CD4-positive, alpha-beta T cell (primary cell): ENCODE measurements around the gene MANF. TPM values are rescaled to one million over a fixed set of nuclear protein-coding genes. Genes with fewer than 3 reads are reported as not detected.

ENCODE experiments used
- ATAC-seq: fragments of 200-7000 bp; cut with Tn5 transposase; one replicate; pipeline ENCODE4 v1.10.0; 2022; ENCODE audit warnings: mild to moderate bottlenecking; ENCODE audit not compliant: poor library complexity
- CTCF ChIA-PET: fragments of 350-600 bp; sonication (Branson Sonifier 250); formaldehyde crosslinking; loops from one replicate; lab custom pipeline; 2021; ENCODE audit warnings: antibody characterized with exemption, inconsistent platforms; lab: Charles Lee
- POLR2A ChIA-PET: fragments of 350-600 bp; sonication (Branson Sonifier 250); formaldehyde crosslinking; loops from one replicate; lab custom pipeline; 2021; ENCODE audit warnings: antibody characterized with exemption, inconsistent platforms; lab: Charles Lee
- DNase-seq, 14 experiments: peaks; one replicate each; pipeline ENCODE4 v3.0.0-alpha.2; 2013 to 2020; ENCODE audit warnings: mixed read lengths in 2 of 14
- H3K27ac ChIP-seq, 2 donors: one replicate each; pipeline versions ENCODE4 v1.5.1 to v1.7.0; 2013; ENCODE audit warnings: low read length in 2 of 2, low read depth in 1 of 2, mild to moderate bottlenecking in 1 of 2
- H3K27me3 ChIP-seq, 2 experiments: 1 replicate in 1 of 2; 2 replicates in 1 of 2; pipeline versions ENCODE4 v1.6.1 to v1.7.0; 2013; ENCODE audit warnings: low read length in 2 of 2, control low read depth in 1 of 2, mild to moderate bottlenecking in 1 of 2, moderate library complexity in 1 of 2; ENCODE audit not compliant: insufficient read depth in 2 of 2, control insufficient read depth in 1 of 2
- H3K36me3 ChIP-seq: one replicate; pipeline ENCODE4 v1.6.1; 2013; ENCODE audit warnings: low read length, control low read depth; ENCODE audit not compliant: insufficient read depth
- H3K4me1 ChIP-seq: one replicate; pipeline ENCODE4 v1.6.1; 2013; ENCODE audit warnings: low read length, control low read depth; ENCODE audit not compliant: insufficient read depth
- H3K4me3 ChIP-seq: one replicate; pipeline ENCODE4 v1.5.1; 2013; ENCODE audit warnings: mild to moderate bottlenecking, low read length, moderate library complexity
- H3K9me3 ChIP-seq, 2 experiments: 1 replicate in 1 of 2; 2 replicates in 1 of 2; pipeline versions ENCODE4 v1.6.1 to v1.7.0; 2013; ENCODE audit warnings: low read length in 2 of 2, mild to moderate bottlenecking in 2 of 2, control low read depth in 1 of 2, moderate library complexity in 1 of 2; ENCODE audit not compliant: control insufficient read depth in 1 of 2, insufficient read depth in 1 of 2
- H3K27ac Mint-ChIP-seq: one replicate; pipeline ENCODE4 v1.8.0; 2020; ENCODE audit warnings: mixed read lengths
- H3K27me3 Mint-ChIP-seq: one replicate; pipeline ENCODE4 v1.8.0; 2021; ENCODE audit warnings: mixed read lengths
- H3K36me3 Mint-ChIP-seq: one replicate; pipeline ENCODE4 v1.8.0; 2021; ENCODE audit warnings: low read depth, mixed read lengths
- H3K4me1 Mint-ChIP-seq: one replicate; pipeline ENCODE4 v1.8.0; 2021; ENCODE audit warnings: low read depth, mixed read lengths
- H3K4me3 Mint-ChIP-seq: one replicate; pipeline ENCODE4 v1.8.0; 2020; ENCODE audit warnings: mild to moderate bottlenecking, mixed read lengths
- H3K9me3 Mint-ChIP-seq: one replicate; pipeline ENCODE4 v1.8.0; 2020; ENCODE audit warnings: mixed read lengths
- intact Hi-C, 2 experiments: fragments of 100-400 bp; cut with DNase I in 1 of 2; cut with micrococcal nuclease in 1 of 2; formaldehyde crosslinking; loops; one replicate each; pipeline versions ENCODE4 v1.15.1 to v1.9.0; 2023 to 2025; cut with DNase I, micrococcal nuclease
- total RNA-seq, 174 experiments: library from RNA in 2 of 174; stranded (reverse) in 2 of 174; gene quantifications; one replicate each; pipeline ENCODE4 v1.2.3 and lab custom pipeline; 2021 to 2026
- TF ChIP-seq, protein P1 (sequence below): fragments of 200-600 bp; IDR thresholded peaks from one replicate; pipeline ENCODE4 v1.8.0; 2022; ENCODE audit warnings: antibody characterized with exemption, mild to moderate bottlenecking

MANF gene
- total RNA-seq, 2 experiments from 2014 or later, result 26.4 to 30.2 TPM

DNA sequence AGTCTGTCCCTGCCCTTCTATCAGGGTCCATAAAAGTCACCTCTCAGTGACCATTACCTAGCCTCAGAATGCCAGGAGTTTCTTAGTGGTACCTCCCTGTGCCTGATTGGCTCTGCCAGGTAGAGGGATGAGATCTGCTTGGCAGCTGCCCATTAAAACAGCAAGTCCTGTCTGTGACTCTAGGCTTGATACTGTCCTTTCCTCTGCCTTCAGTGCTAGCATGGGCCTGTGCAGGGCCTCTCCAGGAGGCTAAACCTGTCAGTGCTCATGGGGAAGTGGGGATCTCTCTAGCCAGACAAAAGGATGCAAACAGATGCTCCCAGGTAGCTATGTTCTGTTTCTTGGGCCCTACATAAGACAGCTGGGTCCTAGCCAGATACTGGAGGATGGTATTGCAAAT, 10.0 kb upstream of the MANF start:
- ChIA-PET POLR2A (no interaction called here), CTCF (no interaction called here)
- Histone ChIP-seq H3K36me3 (no peaks in the 10 kb centered on the region), H3K4me1 (peaks cover 12% of the 10 kb centered on the region), H3K9me3 (no peaks in the 10 kb centered on the region), H3K27me3 (no peaks in the 10 kb centered on the region), H3K4me3 (no peak overlapping the region), H3K27ac (no peak overlapping the region)
- no peak for ATAC-seq
- TF ChIP-seq, protein P1, sequence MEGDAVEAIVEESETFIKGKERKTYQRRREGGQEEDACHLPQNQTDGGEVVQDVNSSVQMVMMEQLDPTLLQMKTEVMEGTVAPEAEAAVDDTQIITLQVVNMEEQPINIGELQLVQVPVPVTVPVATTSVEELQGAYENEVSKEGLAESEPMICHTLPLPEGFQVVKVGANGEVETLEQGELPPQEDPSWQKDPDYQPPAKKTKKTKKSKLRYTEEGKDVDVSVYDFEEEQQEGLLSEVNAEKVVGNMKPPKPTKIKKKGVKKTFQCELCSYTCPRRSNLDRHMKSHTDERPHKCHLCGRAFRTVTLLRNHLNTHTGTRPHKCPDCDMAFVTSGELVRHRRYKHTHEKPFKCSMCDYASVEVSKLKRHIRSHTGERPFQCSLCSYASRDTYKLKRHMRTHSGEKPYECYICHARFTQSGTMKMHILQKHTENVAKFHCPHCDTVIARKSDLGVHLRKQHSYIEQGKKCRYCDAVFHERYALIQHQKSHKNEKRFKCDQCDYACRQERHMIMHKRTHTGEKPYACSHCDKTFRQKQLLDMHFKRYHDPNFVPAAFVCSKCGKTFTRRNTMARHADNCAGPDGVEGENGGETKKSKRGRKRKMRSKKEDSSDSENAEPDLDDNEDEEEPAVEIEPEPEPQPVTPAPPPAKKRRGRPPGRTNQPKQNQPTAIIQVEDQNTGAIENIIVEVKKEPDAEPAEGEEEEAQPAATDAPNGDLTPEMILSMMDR, result no peak
- H3K4me1 Mint-ChIP-seq, result peaks cover 11% of the 10 kb centered on the region
- H3K27me3 Mint-ChIP-seq, result no peaks in the 10 kb centered on the region
- H3K9me3 Mint-ChIP-seq, result no peaks in the 10 kb centered on the region
- H3K27ac Mint-ChIP-seq, result no peak overlapping the region
- no peak for DNase-seq
- no peak overlapping the region for H3K4me3 Mint-ChIP-seq
- H3K36me3 Mint-ChIP-seq, result no peaks in the 10 kb centered on the region
- intact Hi-C loops, result no loop called here

DNA sequence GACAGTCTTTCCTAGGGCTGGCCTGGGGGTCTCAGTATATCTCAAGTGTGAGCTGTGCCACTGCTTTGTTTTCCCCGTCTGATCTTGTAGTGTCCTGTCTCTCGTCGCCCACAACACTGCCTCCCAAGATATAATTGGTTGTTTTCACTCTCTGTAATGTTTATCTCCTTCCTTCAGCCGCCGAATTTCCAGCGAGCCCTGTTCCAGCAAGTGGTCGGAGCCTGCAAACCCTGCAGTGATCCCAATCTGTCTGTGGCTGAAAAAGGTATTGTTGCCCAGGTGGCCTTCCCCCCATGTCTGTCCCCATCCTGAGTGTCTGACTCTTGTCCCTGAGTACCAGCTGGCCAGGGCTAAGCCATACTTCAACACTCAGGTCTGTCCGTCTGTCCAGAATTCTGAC, 9.5 kb upstream of the MANF start:
- no peak overlapping the region for H3K27ac Mint-ChIP-seq
- H3K4me3 Mint-ChIP-seq, result no peak overlapping the region
- ATAC-seq, result no peak
- H3K27me3 ChIP-seq, result no peaks in the 10 kb centered on the region
- intact Hi-C loops, result no loop called here
- peaks cover 12% of the 10 kb centered on the region for H3K4me1 ChIP-seq
- H3K36me3 Mint-ChIP-seq, result no peaks in the 10 kb centered on the region
- H3K27me3 Mint-ChIP-seq, result no peaks in the 10 kb centered on the region
- DNase-seq, result no peak
- H3K4me3 ChIP-seq, result no peak overlapping the region
- H3K9me3 Mint-ChIP-seq, result no peaks in the 10 kb centered on the region
- no peak overlapping the region for H3K27ac ChIP-seq
- peaks cover 11% of the 10 kb centered on the region for H3K4me1 Mint-ChIP-seq
- TF ChIP-seq, protein P1, result no peak
- ChIA-PET POLR2A (no interaction called here), CTCF (no interaction called here)
- no peaks in the 10 kb centered on the region for H3K36me3 ChIP-seq
- H3K9me3 ChIP-seq, result no peaks in the 10 kb centered on the region

DNA sequence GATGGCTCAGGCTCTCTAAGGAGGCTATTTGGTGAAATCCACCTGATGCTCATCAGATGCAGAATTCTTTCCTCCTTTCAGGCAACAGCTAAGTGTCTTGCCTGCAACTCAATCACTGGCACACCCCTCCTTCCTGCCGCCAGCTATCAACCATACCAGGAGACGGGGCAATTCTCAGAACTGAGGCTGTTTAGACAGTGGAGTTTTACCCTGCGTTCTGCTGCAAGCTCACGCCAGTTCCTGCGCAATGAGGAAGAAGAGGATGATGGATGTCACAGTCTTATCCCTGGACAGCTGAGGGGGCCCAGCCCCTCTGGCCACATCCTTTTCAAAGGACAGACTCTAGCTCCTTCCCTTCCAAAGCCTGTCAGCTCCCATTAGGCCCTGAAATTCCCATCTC, 7.0 kb upstream of the MANF start:
- intact Hi-C loops, result no loop called here
- no peak overlapping the region for H3K4me3 Mint-ChIP-seq
- DNase-seq, result no peak
- POLR2A ChIA-PET, result interaction anchor here (1.7 kb wide), 1 partner anchor 11 kb away, joined by 4 read pairs; no protein-coding TSS in a partner anchor
- no peaks in the 10 kb centered on the region for H3K36me3 Mint-ChIP-seq
- H3K4me1 Mint-ChIP-seq, result peaks cover 11% of the 10 kb centered on the region
- H3K27me3 Mint-ChIP-seq, result no peaks in the 10 kb centered on the region
- Histone ChIP-seq H3K27me3 (no peaks in the 10 kb centered on the region), H3K4me3 (no peak overlapping the region), H3K9me3 (no peaks in the 10 kb centered on the region), H3K27ac (no peak overlapping the region), H3K4me1 (peaks cover 12% of the 10 kb centered on the region), H3K36me3 (no peaks in the 10 kb centered on the region)
- no peak overlapping the region for H3K27ac Mint-ChIP-seq
- ATAC-seq, result no peak
- CTCF ChIA-PET, result interaction anchor here (2.0 kb wide), 1 partner anchor 11 kb away, joined by 6 read pairs; no protein-coding TSS in a partner anchor
- TF ChIP-seq, protein P1, result no peak
- H3K9me3 Mint-ChIP-seq, result no peaks in the 10 kb centered on the region
